ENCODE measurements around the gene OGN. TPM values are rescaled to one million over a fixed set of nuclear protein-coding genes. Genes with fewer than 3 reads are reported as not detected.

OGN gene
- polyA plus RNA-seq, 1 donor (not counting 4 experiments of a cell fraction or from before 2014, with no cell fraction given), result not detected

- H3K9me3 ChIP-seq (ENCODE audit: control insufficient read depth, low read depth, low read length), result no peaks in the 10 kb centered on the region
- H3K27ac ChIP-seq (ENCODE audit: control insufficient read depth, insufficient read depth, low read length), result no peak overlapping the region
- H4K20me1 ChIP-seq (ENCODE audit: control insufficient read depth, extremely low read depth, insufficient read depth, low read length), result no peaks in the 10 kb centered on the region
- H3K9me1 ChIP-seq (ENCODE audit: control insufficient read depth, extremely low read depth, insufficient read depth, low read length), result no peaks in the 10 kb centered on the region
- TF ChIP-seq CTCF (optimal IDR thresholded peaks at IDR 0.05 in 1 of 3, IDR thresholded peaks at IDR 0.05 in 1 of 3, conservative IDR thresholded peaks at IDR 0.05 in 1 of 3; ENCODE audit: extremely low read depth in 1 of 3, insufficient read depth in 2 of 3, low read length in 3 of 3), result no peak
- H3K79me2 ChIP-seq (ENCODE audit: control insufficient read depth, insufficient read depth, low read length), result no peaks in the 10 kb centered on the region
- DNase-seq (ENCODE audit: low read depth, low spot score) (no peak), FAIRE-seq (no peak)
- H3K4me3 ChIP-seq (ENCODE audit: control insufficient read depth in 2 of 3, extremely low read depth in 1 of 3, insufficient read depth in 2 of 3, low read depth in 1 of 3, low read length in 3 of 3), result no peak overlapping the region
- H3K4me1 ChIP-seq (ENCODE audit: control insufficient read depth, extremely low read depth, insufficient read depth, low read length), result no peaks in the 10 kb centered on the region
- dilution Hi-C loops (cut with MboI; ENCODE audit: extremely low pct_ligation_motif_present, low sequenced_read_pairs), result no loop called here
- H3K36me3 ChIP-seq (ENCODE audit: control insufficient read depth in 2 of 2, extremely low read depth in 1 of 2, insufficient read depth in 2 of 2, low read length in 2 of 2), result no peaks in the 10 kb centered on the region
- no peak overlapping the region for H2AFZ ChIP-seq (ENCODE audit: control insufficient read depth, low read length)
- no peaks in the 10 kb centered on the region for H3K27me3 ChIP-seq (ENCODE audit: control insufficient read depth, extremely low read depth, insufficient read depth, low read length)
- H3K9ac ChIP-seq (ENCODE audit: control insufficient read depth, extremely low read depth, insufficient read depth, low read length), result no peak overlapping the region
- no peak overlapping the region for H3K4me2 ChIP-seq (ENCODE audit: control insufficient read depth, extremely low read depth, insufficient read depth, low read depth, low read length)
Observed at GRCh38 chr9:92373167-92373566, 31.2 kb downstream of the OGN start.

- TF ChIP-seq EZH2 (IDR thresholded peaks at IDR 0.05; ENCODE audit: low read length) (no peak), CTCF (optimal IDR thresholded peaks at IDR 0.05 in 1 of 3, IDR thresholded peaks at IDR 0.05 in 1 of 3, conservative IDR thresholded peaks at IDR 0.05 in 1 of 3; ENCODE audit: extremely low read depth in 1 of 3, insufficient read depth in 2 of 3, low read length in 3 of 3) (no peak)
- Histone ChIP-seq H3K9me1 (ENCODE audit: control insufficient read depth, extremely low read depth, insufficient read depth, low read length) (no peaks in the 10 kb centered on the region), H3K9ac (ENCODE audit: control insufficient read depth, extremely low read depth, insufficient read depth, low read length) (no peak overlapping the region), H3K27me3 (ENCODE audit: control insufficient read depth, extremely low read depth, insufficient read depth, low read length) (no peaks in the 10 kb centered on the region), H3K9me3 (ENCODE audit: control insufficient read depth, low read depth, low read length) (no peaks in the 10 kb centered on the region), H3K4me1 (ENCODE audit: control insufficient read depth, extremely low read depth, insufficient read depth, low read length) (no peaks in the 10 kb centered on the region), H3K36me3 (ENCODE audit: control insufficient read depth in 2 of 2, extremely low read depth in 1 of 2, insufficient read depth in 2 of 2, low read length in 2 of 2) (no peaks in the 10 kb centered on the region), H3K79me2 (ENCODE audit: control insufficient read depth, insufficient read depth, low read length) (no peaks in the 10 kb centered on the region), H3K4me2 (ENCODE audit: control insufficient read depth, extremely low read depth, insufficient read depth, low read depth, low read length) (no peak overlapping the region), H2AFZ (ENCODE audit: control insufficient read depth, low read length) (no peak overlapping the region), H3K27ac (ENCODE audit: control insufficient read depth, insufficient read depth, low read length) (no peak overlapping the region), H4K20me1 (ENCODE audit: control insufficient read depth, extremely low read depth, insufficient read depth, low read length) (no peaks in the 10 kb centered on the region), H3K4me3 (ENCODE audit: control insufficient read depth in 2 of 3, extremely low read depth in 1 of 3, insufficient read depth in 2 of 3, low read depth in 1 of 3, low read length in 3 of 3) (no peak overlapping the region)
- dilution Hi-C loops (cut with MboI; ENCODE audit: extremely low pct_ligation_motif_present, low sequenced_read_pairs), result no loop called here
- FAIRE-seq (no peak), DNase-seq (ENCODE audit: low read depth, low spot score) (no peak)
Observed at GRCh38 chr9:92369075-92369474, 35.3 kb downstream of the OGN start.
